ENCODE data around the gene SLC22A12. TPM values are rescaled to one million over a fixed set of nuclear protein-coding genes. Genes with fewer than 3 reads are reported as not detected.

The SLC22A12 gene
- total RNA-seq, 1 donor from 2014 or later, result not detected

DNA sequence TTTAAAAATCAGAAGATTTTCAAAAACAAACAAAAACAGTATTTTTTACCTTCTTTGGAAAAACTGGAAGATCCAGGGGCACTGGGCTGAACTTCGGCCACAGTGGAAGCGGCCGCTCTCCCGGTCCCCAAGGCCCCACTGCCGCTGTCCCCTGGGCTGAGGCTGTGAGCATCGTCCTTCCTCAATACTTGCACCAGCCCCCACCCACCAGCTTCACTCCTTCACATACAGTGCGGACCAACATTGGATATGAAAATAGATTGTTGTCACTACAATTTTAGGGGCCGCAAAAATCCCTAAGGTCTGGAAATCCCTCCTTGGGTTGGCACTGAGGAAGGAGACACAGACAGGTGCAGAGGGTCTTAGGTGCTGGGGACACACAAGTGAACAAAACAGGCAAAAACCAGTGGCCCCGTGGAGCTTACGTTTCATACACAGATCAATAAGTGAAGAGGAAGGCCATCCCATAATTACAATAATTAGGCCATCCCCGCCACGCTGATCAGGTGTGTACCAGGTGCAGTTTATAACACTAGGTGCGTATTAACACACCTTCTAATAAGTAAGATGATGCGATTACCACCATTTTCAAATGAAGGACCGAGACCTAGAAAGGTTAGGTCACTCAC, 28.2 kb upstream of the SLC22A12 start:
- Mint-ChIP-seq H3K4me1 (ENCODE audit: low read depth, unreplicated experiment) (peaks cover 4% of the 10 kb centered on the region), H3K27ac (ENCODE audit: unreplicated experiment) (no peak overlapping the region), H3K36me3 (ENCODE audit: low read depth, unreplicated experiment) (no peaks in the 10 kb centered on the region), H3K9me3 (ENCODE audit: unreplicated experiment) (no peaks in the 10 kb centered on the region), H3K4me3 (ENCODE audit: unreplicated experiment) (no peak overlapping the region), H3K27me3 (ENCODE audit: low read depth, unreplicated experiment) (peaks cover 26% of the 10 kb centered on the region)
- H3K9ac ChIP-seq (ENCODE audit: low read length), result no peak overlapping the region
- no peaks in the 10 kb centered on the region for H3K79me2 ChIP-seq (ENCODE audit: insufficient read depth, low read length)
- no peak overlapping the region for H2AFZ ChIP-seq (ENCODE audit: low read depth, low read length)
- H3K4me3 ChIP-seq (ENCODE audit: insufficient read depth, low read depth, low read length), result no peak overlapping the region
- DNase-seq (ENCODE audit: low read depth), result no peak
- H3K4me1 ChIP-seq (ENCODE audit: insufficient read depth, low read length), result peaks cover 5% of the 10 kb centered on the region
- H3K36me3 ChIP-seq (ENCODE audit: insufficient read depth, low read length), result no peaks in the 10 kb centered on the region
- no peak overlapping the region for H3K27ac ChIP-seq (ENCODE audit: low read depth, low read length)
- H4K20me1 ChIP-seq (ENCODE audit: insufficient read depth, low read length), result no peaks in the 10 kb centered on the region
- TF ChIP-seq, protein P1, sequence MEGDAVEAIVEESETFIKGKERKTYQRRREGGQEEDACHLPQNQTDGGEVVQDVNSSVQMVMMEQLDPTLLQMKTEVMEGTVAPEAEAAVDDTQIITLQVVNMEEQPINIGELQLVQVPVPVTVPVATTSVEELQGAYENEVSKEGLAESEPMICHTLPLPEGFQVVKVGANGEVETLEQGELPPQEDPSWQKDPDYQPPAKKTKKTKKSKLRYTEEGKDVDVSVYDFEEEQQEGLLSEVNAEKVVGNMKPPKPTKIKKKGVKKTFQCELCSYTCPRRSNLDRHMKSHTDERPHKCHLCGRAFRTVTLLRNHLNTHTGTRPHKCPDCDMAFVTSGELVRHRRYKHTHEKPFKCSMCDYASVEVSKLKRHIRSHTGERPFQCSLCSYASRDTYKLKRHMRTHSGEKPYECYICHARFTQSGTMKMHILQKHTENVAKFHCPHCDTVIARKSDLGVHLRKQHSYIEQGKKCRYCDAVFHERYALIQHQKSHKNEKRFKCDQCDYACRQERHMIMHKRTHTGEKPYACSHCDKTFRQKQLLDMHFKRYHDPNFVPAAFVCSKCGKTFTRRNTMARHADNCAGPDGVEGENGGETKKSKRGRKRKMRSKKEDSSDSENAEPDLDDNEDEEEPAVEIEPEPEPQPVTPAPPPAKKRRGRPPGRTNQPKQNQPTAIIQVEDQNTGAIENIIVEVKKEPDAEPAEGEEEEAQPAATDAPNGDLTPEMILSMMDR (IDR thresholded peaks at IDR 0.05; ENCODE audit: insufficient read depth, low read depth, low read length), result no peak
- no peak for TF ChIP-seq EZH2 (IDR thresholded peaks at IDR 0.05; ENCODE audit: insufficient read depth, low read length)
- no peaks in the 10 kb centered on the region for H3K9me3 ChIP-seq (ENCODE audit: insufficient read depth, low read depth, low read length)
- H3K27me3 ChIP-seq (ENCODE audit: insufficient read depth, low read length), result no peaks in the 10 kb centered on the region
- H3K4me2 ChIP-seq (ENCODE audit: low read length), result no peak overlapping the region
- no peak for FAIRE-seq

DNA sequence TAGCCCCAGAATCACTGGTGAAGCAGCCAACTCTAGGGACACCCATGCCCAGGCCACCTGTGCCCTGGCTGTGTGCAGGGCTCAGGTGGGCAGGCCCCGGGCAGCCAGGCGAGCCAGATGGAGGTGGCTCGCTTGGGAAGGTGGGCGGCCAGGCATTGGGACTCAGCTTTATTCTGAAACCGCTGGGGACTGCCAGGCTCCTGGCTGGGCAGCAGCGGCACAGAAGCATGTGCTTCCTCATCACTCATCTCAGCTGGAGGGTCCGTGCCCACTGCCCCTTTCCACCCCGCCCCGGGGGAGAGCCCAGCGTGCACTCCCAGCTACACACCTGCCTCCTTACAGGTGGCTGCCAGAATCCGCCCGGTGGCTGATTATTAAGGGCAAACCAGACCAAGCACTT, 27.1 kb upstream of the SLC22A12 start:
- no peaks in the 10 kb centered on the region for H3K36me3 ChIP-seq (ENCODE audit: insufficient read depth, low read length)
- peaks cover 17% of the 10 kb centered on the region for H3K27me3 Mint-ChIP-seq (ENCODE audit: low read depth, unreplicated experiment)
- H3K9me3 Mint-ChIP-seq (ENCODE audit: unreplicated experiment), result no peaks in the 10 kb centered on the region
- H3K79me2 ChIP-seq (ENCODE audit: insufficient read depth, low read length), result no peaks in the 10 kb centered on the region
- H3K4me1 ChIP-seq (ENCODE audit: insufficient read depth, low read length), result peaks cover 5% of the 10 kb centered on the region
- H3K9me3 ChIP-seq (ENCODE audit: insufficient read depth, low read depth, low read length), result no peaks in the 10 kb centered on the region
- TF ChIP-seq EZH2 (IDR thresholded peaks at IDR 0.05; ENCODE audit: insufficient read depth, low read length), result no peak
- TF ChIP-seq, protein P1 (IDR thresholded peaks at IDR 0.05; ENCODE audit: insufficient read depth, low read depth, low read length), result no peak
- no peaks in the 10 kb centered on the region for H4K20me1 ChIP-seq (ENCODE audit: insufficient read depth, low read length)
- peaks cover 4% of the 10 kb centered on the region for H3K4me1 Mint-ChIP-seq (ENCODE audit: low read depth, unreplicated experiment)
- no peak overlapping the region for H3K4me3 ChIP-seq (ENCODE audit: insufficient read depth, low read depth, low read length)
- no peak overlapping the region for H3K27ac Mint-ChIP-seq (ENCODE audit: unreplicated experiment)
- H3K4me2 ChIP-seq (ENCODE audit: low read length), result no peak overlapping the region
- no peak overlapping the region for H3K9ac ChIP-seq (ENCODE audit: low read length)
- no peak overlapping the region for H3K27ac ChIP-seq (ENCODE audit: low read depth, low read length)
- no peak for DNase-seq (ENCODE audit: low read depth)
- no peak overlapping the region for H2AFZ ChIP-seq (ENCODE audit: low read depth, low read length)
- H3K27me3 ChIP-seq (ENCODE audit: insufficient read depth, low read length), result no peaks in the 10 kb centered on the region
- no peaks in the 10 kb centered on the region for H3K36me3 Mint-ChIP-seq (ENCODE audit: low read depth, unreplicated experiment)
- H3K4me3 Mint-ChIP-seq (ENCODE audit: unreplicated experiment), result no peak overlapping the region
- no peak for FAIRE-seq

DNA sequence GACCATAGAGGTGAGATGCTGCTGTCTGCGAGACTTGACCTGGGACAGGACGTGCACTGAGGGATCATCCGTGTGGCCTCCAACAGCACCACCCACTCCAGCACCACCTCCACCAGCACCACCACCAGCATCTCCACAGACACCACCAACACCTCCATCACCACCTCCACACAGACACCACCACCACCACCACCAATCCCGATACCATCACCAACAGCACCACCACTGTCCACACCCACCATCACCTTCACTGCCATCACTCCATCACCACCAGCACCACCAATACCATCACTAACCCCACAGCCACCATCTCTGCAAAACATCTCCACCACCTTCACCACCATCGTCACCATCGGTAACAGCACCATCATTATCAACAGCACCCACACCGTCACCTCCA, 26.6 kb upstream of the SLC22A12 start:
- Histone ChIP-seq H3K4me3 (ENCODE audit: insufficient read depth, low read depth, low read length) (no peak overlapping the region), H3K4me1 (ENCODE audit: insufficient read depth, low read length) (peaks cover 5% of the 10 kb centered on the region), H3K79me2 (ENCODE audit: insufficient read depth, low read length) (no peaks in the 10 kb centered on the region), H3K36me3 (ENCODE audit: insufficient read depth, low read length) (no peaks in the 10 kb centered on the region), H3K9me3 (ENCODE audit: insufficient read depth, low read depth, low read length) (no peaks in the 10 kb centered on the region), H2AFZ (ENCODE audit: low read depth, low read length) (no peak overlapping the region), H3K4me2 (ENCODE audit: low read length) (no peak overlapping the region), H3K27me3 (ENCODE audit: insufficient read depth, low read length) (no peaks in the 10 kb centered on the region), H3K27ac (ENCODE audit: low read depth, low read length) (no peak overlapping the region), H4K20me1 (ENCODE audit: insufficient read depth, low read length) (no peaks in the 10 kb centered on the region), H3K9ac (ENCODE audit: low read length) (no peak overlapping the region)
- peaks cover 4% of the 10 kb centered on the region for H3K4me1 Mint-ChIP-seq (ENCODE audit: low read depth, unreplicated experiment)
- no peak overlapping the region for H3K27ac Mint-ChIP-seq (ENCODE audit: unreplicated experiment)
- H3K36me3 Mint-ChIP-seq (ENCODE audit: low read depth, unreplicated experiment), result no peaks in the 10 kb centered on the region
- DNase-seq (ENCODE audit: low read depth) (no peak), FAIRE-seq (no peak)
- no peak overlapping the region for H3K4me3 Mint-ChIP-seq (ENCODE audit: unreplicated experiment)
- H3K9me3 Mint-ChIP-seq (ENCODE audit: unreplicated experiment), result no peaks in the 10 kb centered on the region
- H3K27me3 Mint-ChIP-seq (ENCODE audit: low read depth, unreplicated experiment), result peaks cover 17% of the 10 kb centered on the region
- TF ChIP-seq, protein P1 (IDR thresholded peaks at IDR 0.05; ENCODE audit: insufficient read depth, low read depth, low read length), result no peak
- no peak for TF ChIP-seq EZH2 (IDR thresholded peaks at IDR 0.05; ENCODE audit: insufficient read depth, low read length)
